ENCODE data around the gene SDSL. TPM values are rescaled to one million over a fixed set of nuclear protein-coding genes. Genes with fewer than 3 reads are reported as not detected.

The SDSL gene
- total RNA-seq, 2 donors from 2014 or later: 7.5 to 15.2 TPM

DNA sequence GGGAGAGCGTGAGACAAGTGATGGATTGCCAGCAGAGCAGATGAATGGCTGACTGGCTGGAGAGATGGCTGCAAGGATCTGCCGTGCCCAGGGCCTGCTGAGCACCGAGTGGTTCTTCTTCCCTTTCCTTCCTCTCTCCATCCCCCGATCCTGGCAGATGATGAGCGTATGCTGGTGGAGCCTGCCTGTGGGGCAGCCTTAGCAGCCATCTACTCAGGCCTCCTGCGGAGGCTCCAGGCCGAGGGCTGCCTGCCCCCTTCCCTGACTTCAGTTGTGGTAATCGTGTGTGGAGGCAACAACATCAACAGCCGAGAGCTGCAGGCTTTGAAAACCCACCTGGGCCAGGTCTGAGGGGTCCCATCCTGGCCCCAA lies 15.5 kb downstream of the SDSL start:
- DNase-seq (no peak), ATAC-seq (no peak)
- TF ChIP-seq, protein P1, sequence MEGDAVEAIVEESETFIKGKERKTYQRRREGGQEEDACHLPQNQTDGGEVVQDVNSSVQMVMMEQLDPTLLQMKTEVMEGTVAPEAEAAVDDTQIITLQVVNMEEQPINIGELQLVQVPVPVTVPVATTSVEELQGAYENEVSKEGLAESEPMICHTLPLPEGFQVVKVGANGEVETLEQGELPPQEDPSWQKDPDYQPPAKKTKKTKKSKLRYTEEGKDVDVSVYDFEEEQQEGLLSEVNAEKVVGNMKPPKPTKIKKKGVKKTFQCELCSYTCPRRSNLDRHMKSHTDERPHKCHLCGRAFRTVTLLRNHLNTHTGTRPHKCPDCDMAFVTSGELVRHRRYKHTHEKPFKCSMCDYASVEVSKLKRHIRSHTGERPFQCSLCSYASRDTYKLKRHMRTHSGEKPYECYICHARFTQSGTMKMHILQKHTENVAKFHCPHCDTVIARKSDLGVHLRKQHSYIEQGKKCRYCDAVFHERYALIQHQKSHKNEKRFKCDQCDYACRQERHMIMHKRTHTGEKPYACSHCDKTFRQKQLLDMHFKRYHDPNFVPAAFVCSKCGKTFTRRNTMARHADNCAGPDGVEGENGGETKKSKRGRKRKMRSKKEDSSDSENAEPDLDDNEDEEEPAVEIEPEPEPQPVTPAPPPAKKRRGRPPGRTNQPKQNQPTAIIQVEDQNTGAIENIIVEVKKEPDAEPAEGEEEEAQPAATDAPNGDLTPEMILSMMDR (IDR thresholded peaks at IDR 0.05): no peak
- no peak for TF ChIP-seq POLR2A (IDR thresholded peaks at IDR 0.05)
- no peak overlapping the region for H3K4me3 ChIP-seq
- H3K9me3 ChIP-seq: no peaks in the 10 kb centered on the region
- intact Hi-C loops (cut with DNase I): loop anchor here (10.0 kb wide), 1 partner anchor 477 kb away; no protein-coding TSS in a partner anchor
- WGBS, 2 donors: 74 to 81% methylated on average over 5 to 9 of the region's 9 CpGs
- no peak overlapping the region for H3K27ac ChIP-seq
- no peaks in the 10 kb centered on the region for H3K27me3 ChIP-seq
- H3K36me3 ChIP-seq (replicated peaks in 1 of 2; ENCODE audit: insufficient read depth in 1 of 2, low read depth in 2 of 2): no peaks in the 10 kb centered on the region
- H3K4me1 ChIP-seq: peaks cover 24% of the 10 kb centered on the region

DNA sequence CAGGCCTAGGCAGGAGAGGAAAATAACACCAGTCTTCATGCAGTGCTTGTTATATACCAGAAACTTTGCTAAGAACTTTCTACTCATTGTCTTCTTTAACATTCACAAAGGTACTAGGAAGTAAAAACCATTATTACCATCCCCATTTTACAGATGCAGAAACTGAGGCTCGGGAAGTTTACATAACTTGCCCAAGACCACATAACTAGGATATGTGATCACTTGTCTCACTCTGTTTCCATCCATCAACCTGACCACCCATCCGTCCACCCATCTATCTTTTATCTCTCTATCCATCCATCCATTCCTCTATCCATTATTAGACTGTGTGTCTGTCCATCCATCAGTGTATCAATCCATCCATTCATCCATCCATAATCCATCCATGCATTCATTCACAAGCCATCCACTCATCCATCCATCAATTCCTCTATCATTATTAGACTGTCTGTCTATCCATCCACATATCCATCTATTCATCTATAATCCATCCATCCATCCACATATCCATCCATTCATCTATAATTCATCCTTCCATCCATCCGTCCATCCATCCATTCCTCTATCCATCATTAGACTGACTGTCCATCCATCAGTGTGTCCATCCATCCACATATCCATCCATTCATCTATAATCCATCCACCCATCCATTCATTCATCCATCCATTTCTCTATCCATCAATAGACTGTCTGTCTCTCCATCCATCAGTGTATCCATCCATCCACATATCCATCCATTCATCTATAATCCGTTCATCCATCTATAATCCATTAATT lies 16.5 kb downstream of the SDSL start:
- ATAC-seq: no peak
- Histone ChIP-seq H3K9me3 (no peaks in the 10 kb centered on the region), H3K27me3 (no peaks in the 10 kb centered on the region), H3K4me3 (no peak overlapping the region), H3K36me3 (replicated peaks in 1 of 2; ENCODE audit: insufficient read depth in 1 of 2, low read depth in 2 of 2) (no peaks in the 10 kb centered on the region), H3K27ac (no peak overlapping the region), H3K4me1 (peaks cover 24% of the 10 kb centered on the region)
- 56% methylated on average over 4 of the region's 4 CpGs for WGBS, 2 donors
- DNase-seq: no peak
- TF ChIP-seq, protein P1 (IDR thresholded peaks at IDR 0.05): no peak
- no peak for TF ChIP-seq POLR2A (IDR thresholded peaks at IDR 0.05)
- intact Hi-C loops (cut with DNase I): loop anchor here (10.0 kb wide), 1 partner anchor 476 kb away; no protein-coding TSS in a partner anchor

DNA sequence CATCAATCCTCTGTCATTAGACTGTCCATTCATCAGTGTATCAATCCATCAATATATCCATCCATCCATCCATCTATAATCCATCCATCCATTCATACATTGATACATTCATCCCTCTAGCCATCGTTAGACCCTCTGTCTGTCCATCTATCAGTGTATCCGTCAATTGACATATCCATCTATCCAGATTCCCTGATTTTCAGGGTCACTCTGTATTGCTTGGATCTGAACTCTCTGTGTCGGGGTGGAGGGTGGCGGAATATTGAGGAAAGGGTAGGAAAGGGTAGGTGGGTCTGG lies 17.1 kb downstream of the SDSL start:
- no peak overlapping the region for H3K27ac ChIP-seq
- H3K27me3 ChIP-seq: no peaks in the 10 kb centered on the region
- WGBS, 2 donors: 24 to 33% methylated on average over 4 of the region's 4 CpGs
- TF ChIP-seq POLR2A (IDR thresholded peaks at IDR 0.05): no peak
- TF ChIP-seq, protein P1 (IDR thresholded peaks at IDR 0.05): no peak
- no peak for DNase-seq
- peaks cover 24% of the 10 kb centered on the region for H3K4me1 ChIP-seq
- no peaks in the 10 kb centered on the region for H3K36me3 ChIP-seq (replicated peaks in 1 of 2; ENCODE audit: insufficient read depth in 1 of 2, low read depth in 2 of 2)
- no peaks in the 10 kb centered on the region for H3K9me3 ChIP-seq
- intact Hi-C loops (cut with DNase I): loop anchor here (10.0 kb wide), 1 partner anchor 476 kb away; no protein-coding TSS in a partner anchor
- no peak for ATAC-seq
- H3K4me3 ChIP-seq: no peak overlapping the region

DNA sequence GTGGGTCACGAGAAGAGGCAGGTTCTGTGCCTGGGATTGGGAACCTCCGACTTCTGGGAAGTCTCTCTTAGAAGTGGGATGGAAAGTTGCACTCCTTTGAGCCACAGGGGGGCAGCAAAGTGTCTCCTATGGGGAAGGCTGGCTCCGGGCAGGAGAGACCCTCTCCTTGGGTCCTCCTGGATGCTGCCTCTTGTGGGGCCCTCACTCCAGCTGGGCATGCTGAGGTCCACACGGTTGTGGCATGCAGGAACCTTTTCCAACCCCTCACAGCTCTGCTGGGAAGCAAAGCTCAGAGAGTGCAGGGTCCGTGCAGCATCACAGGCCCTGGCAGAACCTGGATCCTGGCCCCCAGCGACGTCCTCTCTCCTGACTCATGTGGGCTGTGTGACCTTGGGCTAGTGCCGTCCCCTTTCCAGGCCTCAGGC lies 17.4 kb downstream of the SDSL start:
- DNase-seq: peak; percentile 60 to 77 (median 62)
- H3K27me3 ChIP-seq: no peaks in the 10 kb centered on the region
- ATAC-seq: peak; percentile 40

More for the DNA sequence above, 17.4 kb downstream of the SDSL start:
- 7 to 17% methylated on average over 6 to 8 of the region's 8 CpGs for WGBS, 2 donors
- Histone ChIP-seq H3K9me3 (no peaks in the 10 kb centered on the region), H3K4me3 (no peak overlapping the region), H3K27ac (no peak overlapping the region), H3K4me1 (peaks cover 24% of the 10 kb centered on the region), H3K36me3 (replicated peaks in 1 of 2; ENCODE audit: insufficient read depth in 1 of 2, low read depth in 2 of 2) (no peaks in the 10 kb centered on the region)
- intact Hi-C loops (cut with DNase I): loop anchor here (10.0 kb wide), 1 partner anchor 475 kb away; no protein-coding TSS in a partner anchor
- TF ChIP-seq, protein P1 (IDR thresholded peaks at IDR 0.05): peak; percentile 42 to 61 (median 52)
- no peak for TF ChIP-seq POLR2A (IDR thresholded peaks at IDR 0.05)

Data from body of pancreas (tissue), 4 donors.